Esophagus muscularis mucosa (tissue), 4 donors: ENCODE data around the gene TCEANC2. TPM values are rescaled to one million over a fixed set of nuclear protein-coding genes. Genes with fewer than 3 reads are reported as not detected.

Source experiments
- DNase-seq: peaks from one replicate; pipeline ENCODE4 v3.0.0-alpha.2; 2017; ENCODE audit errors: extremely low spot score
- H3K27ac ChIP-seq, 4 donors: fragments of 200-600 bp; sonication (generic); replicated peaks in 1 of 4; 1 replicate in 3 of 4; 2 replicates in 1 of 4; pipeline ENCODE4 v1.5.1; 2016 to 2019; ENCODE audit warnings: mild to moderate bottlenecking in 1 of 4
- H3K27me3 ChIP-seq, 4 donors: fragments of 200-600 bp; sonication (generic); one replicate each; pipeline versions ENCODE4 v1.5.1 to v1.6.0; 2016 to 2019
- H3K36me3 ChIP-seq, 4 donors: fragments of 200-600 bp; sonication (generic); one replicate each; pipeline ENCODE4 v1.5.1; 2016 to 2019
- H3K4me1 ChIP-seq, 4 donors: fragments of 200-600 bp; sonication (generic); one replicate each; pipeline ENCODE4 v1.5.1; 2016 to 2019
- H3K4me3 ChIP-seq, 4 donors: fragments of 200-600 bp; sonication (generic); 1 replicate in 2 of 4; 2 replicates in 2 of 4; pipeline ENCODE4 v1.5.1; 2016 to 2019; ENCODE audit warnings: mild to moderate bottlenecking in 4 of 4, moderate library complexity in 1 of 4
- H3K9me3 ChIP-seq, 4 donors: fragments of 200-600 bp; sonication (generic); 1 replicate in 3 of 4; 2 replicates in 1 of 4; pipeline ENCODE4 v1.5.1; 2016 to 2019
- EP300 ChIP-seq: sonication (generic); formaldehyde crosslinking; IDR thresholded peaks from one replicate; pipeline ENCODE4 v1.6.1; 2017; ENCODE audit warnings: antibody characterized with exemption
- POLR2A ChIP-seq: fragments of 450-650 bp; IDR thresholded peaks from one replicate; pipeline ENCODE4 v1.6.1; 2017; ENCODE audit warnings: antibody characterized with exemption, moderate library complexity, mild to moderate bottlenecking, low read depth
- POLR2AphosphoS5 ChIP-seq, 2 donors: sonication (generic); formaldehyde crosslinking; IDR thresholded peaks; one replicate each; pipeline ENCODE4 v1.6.1; 2017; ENCODE audit warnings: antibody characterized with exemption in 2 of 2
- WGBS: methylation state at CpG from one replicate; pipeline ENCODE4 v1.1.5; 2018; 5-methylcytosine and 5-hydroxymethylcytosine counted together
- intact Hi-C: fragments of 100-400 bp; cut with DNase I; formaldehyde crosslinking; loops from one replicate; pipeline ENCODE4 v1.15.1; 2023
- total RNA-seq, 4 donors: library from RNA; depleted of rRNA; stranded (reverse); fragments of >200 nt; gene quantifications; one replicate each; pipeline versions ENCODE4 v1.1.0 to v1.2.1, GENCODE V29; 2016
- TF ChIP-seq, protein P1 (sequence below), 3 experiments: fragments of 200-600 bp in 2 of 3; fragments of 450-650 bp in 1 of 3; sonication (generic) in 2 of 3; IDR thresholded peaks; one replicate each; pipeline ENCODE4 v1.5.1; 2017 to 2019; ENCODE audit warnings: antibody characterized with exemption in 3 of 3, mild to moderate bottlenecking in 2 of 3, moderate library complexity in 1 of 3

The TCEANC2 gene
- total RNA-seq, 4 donors from 2014 or later, result 4.8 to 8.6 (median 7.1) TPM

DNA sequence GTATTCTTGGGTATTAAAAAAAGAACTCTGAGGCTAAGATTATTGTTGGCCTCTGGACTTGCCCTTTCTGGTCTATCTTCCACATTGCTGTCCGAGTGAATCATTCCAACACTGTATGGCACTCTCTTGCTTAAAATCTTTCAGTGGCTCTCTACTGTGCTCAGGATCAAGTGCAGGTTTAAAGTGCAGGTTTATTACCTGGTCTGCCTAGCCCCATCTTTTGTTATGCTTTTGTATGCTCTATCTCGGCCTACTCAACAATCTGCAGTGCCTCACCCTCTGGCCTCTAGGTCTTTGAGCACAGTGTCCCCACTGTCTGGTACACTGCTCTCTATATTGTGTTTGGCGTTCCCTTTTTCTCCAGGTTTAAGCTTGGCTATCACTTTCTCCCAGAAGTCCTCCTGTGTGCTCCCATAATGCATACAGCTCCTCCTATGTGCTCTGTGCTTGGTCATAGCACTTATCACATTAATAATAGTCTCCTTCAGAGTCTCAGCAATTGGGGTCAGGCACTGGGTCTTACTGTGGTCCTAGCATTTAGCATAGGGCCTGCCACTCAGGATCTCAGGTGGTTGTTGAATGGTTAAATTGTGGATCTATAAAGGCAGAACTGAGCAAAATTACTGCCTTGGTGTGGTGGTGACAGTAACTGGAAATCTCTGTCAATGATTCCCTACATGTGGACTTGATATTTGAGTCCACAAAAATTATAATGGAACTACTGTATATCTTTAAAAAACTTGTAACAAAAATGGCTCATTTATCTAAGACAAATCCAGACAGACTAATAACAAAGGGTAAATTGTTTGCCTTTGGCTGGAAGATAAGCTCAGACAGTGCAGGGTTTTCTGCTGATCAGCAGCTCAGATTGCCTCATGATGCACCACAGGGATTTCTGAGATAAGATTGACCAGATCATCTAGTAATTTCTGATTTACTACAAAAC is 24.8 kb upstream of the TCEANC2 start:
- intact Hi-C loops, result no loop called here
- 88% methylated on average over 3 of the region's 3 CpGs for WGBS
- H3K27ac ChIP-seq, result no peak overlapping the region
- TF ChIP-seq, protein P1, sequence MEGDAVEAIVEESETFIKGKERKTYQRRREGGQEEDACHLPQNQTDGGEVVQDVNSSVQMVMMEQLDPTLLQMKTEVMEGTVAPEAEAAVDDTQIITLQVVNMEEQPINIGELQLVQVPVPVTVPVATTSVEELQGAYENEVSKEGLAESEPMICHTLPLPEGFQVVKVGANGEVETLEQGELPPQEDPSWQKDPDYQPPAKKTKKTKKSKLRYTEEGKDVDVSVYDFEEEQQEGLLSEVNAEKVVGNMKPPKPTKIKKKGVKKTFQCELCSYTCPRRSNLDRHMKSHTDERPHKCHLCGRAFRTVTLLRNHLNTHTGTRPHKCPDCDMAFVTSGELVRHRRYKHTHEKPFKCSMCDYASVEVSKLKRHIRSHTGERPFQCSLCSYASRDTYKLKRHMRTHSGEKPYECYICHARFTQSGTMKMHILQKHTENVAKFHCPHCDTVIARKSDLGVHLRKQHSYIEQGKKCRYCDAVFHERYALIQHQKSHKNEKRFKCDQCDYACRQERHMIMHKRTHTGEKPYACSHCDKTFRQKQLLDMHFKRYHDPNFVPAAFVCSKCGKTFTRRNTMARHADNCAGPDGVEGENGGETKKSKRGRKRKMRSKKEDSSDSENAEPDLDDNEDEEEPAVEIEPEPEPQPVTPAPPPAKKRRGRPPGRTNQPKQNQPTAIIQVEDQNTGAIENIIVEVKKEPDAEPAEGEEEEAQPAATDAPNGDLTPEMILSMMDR (IDR thresholded peaks at IDR 0.05), result no peak
- TF ChIP-seq POLR2AphosphoS5 (IDR thresholded peaks at IDR 0.05) (no peak), POLR2A (no peak), EP300 (no peak)
- no peaks in the 10 kb centered on the region for H3K27me3 ChIP-seq
- no peak for DNase-seq
- H3K36me3 ChIP-seq, result peaks cover 28 to 50% (median 40%) of the 10 kb centered on the region in 4 donors
- H3K4me1 ChIP-seq, result no peaks in the 10 kb centered on the region
- no peak overlapping the region for H3K4me3 ChIP-seq
- no peaks in the 10 kb centered on the region for H3K9me3 ChIP-seq

DNA sequence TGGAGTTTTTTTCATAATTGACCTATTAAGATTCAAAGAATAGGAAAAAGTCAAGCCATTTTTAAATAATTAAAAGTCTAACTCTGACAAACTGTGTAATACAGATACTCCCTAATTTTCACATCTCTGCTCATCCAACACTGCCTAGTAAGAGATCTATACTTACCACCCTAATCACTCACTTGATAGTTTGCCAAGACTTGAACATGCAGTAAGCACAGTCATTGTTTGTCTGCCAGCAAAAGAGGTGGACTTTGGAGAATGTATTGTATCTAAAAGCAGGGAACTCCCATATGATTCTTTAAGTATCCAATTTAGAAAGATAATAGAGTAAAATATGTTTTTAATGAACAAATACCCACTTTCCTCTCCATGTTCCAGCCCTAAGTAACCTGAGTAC is 15.9 kb upstream of the TCEANC2 start:
- H3K27me3 ChIP-seq, result no peaks in the 10 kb centered on the region
- DNase-seq, result no peak
- H3K9me3 ChIP-seq, result no peaks in the 10 kb centered on the region
- H3K4me3 ChIP-seq, result no peak overlapping the region
- TF ChIP-seq, protein P1 (IDR thresholded peaks at IDR 0.05), result no peak
- TF ChIP-seq POLR2A (no peak), POLR2AphosphoS5 (IDR thresholded peaks at IDR 0.05) (no peak), EP300 (no peak)
- H3K4me1 ChIP-seq, result no peaks in the 10 kb centered on the region
- intact Hi-C loops, result no loop called here
- H3K36me3 ChIP-seq, result peaks cover 68 to 100% (median 96%) of the 10 kb centered on the region in 4 donors
- H3K27ac ChIP-seq, result no peak overlapping the region

DNA sequence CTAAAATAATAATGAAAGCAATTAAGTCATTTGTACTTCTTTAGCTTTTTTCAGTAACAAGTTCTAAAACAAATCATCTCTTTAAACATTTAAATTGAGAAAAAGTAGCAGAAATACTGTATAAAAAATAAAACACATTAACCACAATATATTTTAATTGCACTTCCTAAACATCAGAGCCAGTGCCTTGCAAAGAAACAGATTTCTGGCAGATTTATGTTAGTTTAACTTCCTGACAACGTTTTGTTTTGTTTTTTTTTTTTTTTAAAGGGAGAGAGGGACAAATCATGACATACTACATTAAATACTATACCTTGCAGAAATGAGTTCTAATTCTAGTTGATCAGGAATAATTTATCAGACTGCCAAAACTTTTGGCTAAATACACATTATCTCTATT is 11.6 kb upstream of the TCEANC2 start:
- WGBS, result 15% methylated on average over 1 of the region's 1 CpG
- H3K27me3 ChIP-seq, result no peaks in the 10 kb centered on the region
- no peak for TF ChIP-seq EP300
- TF ChIP-seq, protein P1 (IDR thresholded peaks at IDR 0.05), result no peak
- no peak for TF ChIP-seq POLR2AphosphoS5 (IDR thresholded peaks at IDR 0.05)
- TF ChIP-seq POLR2A, result no peak
- H3K27ac ChIP-seq, result no peak overlapping the region
- DNase-seq, result no peak
- intact Hi-C loops, result no loop called here
- no peak overlapping the region for H3K4me3 ChIP-seq
- no peaks in the 10 kb centered on the region for H3K9me3 ChIP-seq
- peaks cover 7 to 19% (median 13%) of the 10 kb centered on the region in 4 donors for H3K4me1 ChIP-seq
- peaks cover 39 to 75% (median 68%) of the 10 kb centered on the region in 4 donors for H3K36me3 ChIP-seq

GRCh38 chr1:54045496-54045895 is 7.9 kb upstream of the TCEANC2 start:
- TF ChIP-seq EP300 (no peak), POLR2A (no peak), POLR2AphosphoS5 (IDR thresholded peaks at IDR 0.05) (no peak)
- TF ChIP-seq, protein P1 (IDR thresholded peaks at IDR 0.05), result no peak
- Histone ChIP-seq H3K27me3 (no peaks in the 10 kb centered on the region), H3K9me3 (no peaks in the 10 kb centered on the region), H3K4me3 (no peak overlapping the region), H3K4me1 (peaks cover 35 to 56% (median 50%) of the 10 kb centered on the region in 4 donors), H3K36me3 (peaks cover 25 to 40% (median 32%) of the 10 kb centered on the region in 4 donors), H3K27ac (no peak overlapping the region)
- no peak for DNase-seq
- 91% methylated on average over 2 of the region's 2 CpGs for WGBS
- intact Hi-C loops, result loop anchor here (5.0 kb wide), 1 partner anchor 158 kb away; the partner anchor contains the start of gene YIPF1
